Measurements from ENCODE around the gene TBC1D20.
A peak's percentile ranks its signal among the peaks of the same experiment; 100 is the strongest.
"Not testable (repeated sequence)": the region's sequence is repeated elsewhere in the genome, so short reads cannot be mapped to it uniquely, and the experiment has no call there.

The TBC1D20 gene

DNA sequence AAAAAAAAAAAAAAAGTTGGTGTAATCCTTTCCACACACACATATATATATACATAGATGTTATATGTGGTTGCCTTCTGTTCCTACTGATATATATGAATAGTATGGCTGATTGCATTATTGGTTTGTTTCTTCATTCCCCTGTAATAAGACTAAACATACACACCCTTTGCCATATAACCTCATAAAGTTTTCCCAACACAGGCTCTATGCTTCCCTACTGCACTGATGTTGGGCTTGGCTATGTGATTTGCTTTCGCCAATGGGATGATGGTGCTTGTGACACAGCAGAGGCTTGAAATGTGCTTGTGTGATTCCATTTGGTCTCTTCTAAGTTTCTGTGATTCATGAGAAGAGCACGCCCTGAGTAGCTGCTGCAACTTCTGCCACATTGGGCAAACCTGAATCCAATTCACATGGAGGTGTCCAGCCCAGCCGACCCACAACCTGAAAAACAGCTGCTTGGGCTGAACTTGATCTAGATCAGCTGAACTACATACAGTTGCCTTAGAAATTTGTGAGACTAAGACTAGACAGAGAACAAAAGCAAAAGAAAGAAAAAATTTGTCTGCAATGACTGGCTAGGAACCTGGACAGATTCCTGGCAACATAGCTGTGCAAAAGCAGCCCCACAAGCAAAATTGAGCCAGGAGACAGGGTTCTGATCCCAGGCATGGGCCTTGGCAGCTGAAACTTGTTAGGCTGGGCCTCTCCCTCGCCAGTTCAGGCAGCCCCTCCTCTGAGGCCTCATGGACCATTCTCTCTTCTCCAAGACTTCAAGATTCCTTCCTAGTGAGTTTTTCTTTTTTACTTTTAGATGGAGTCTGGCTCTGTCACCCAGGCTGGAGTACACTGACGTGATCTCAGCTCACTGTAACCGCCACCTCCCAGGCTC, 13.4 kb upstream of the TBC1D20 start:
- no peak for DNase-seq (ENCODE audit: low read depth)

DNA sequence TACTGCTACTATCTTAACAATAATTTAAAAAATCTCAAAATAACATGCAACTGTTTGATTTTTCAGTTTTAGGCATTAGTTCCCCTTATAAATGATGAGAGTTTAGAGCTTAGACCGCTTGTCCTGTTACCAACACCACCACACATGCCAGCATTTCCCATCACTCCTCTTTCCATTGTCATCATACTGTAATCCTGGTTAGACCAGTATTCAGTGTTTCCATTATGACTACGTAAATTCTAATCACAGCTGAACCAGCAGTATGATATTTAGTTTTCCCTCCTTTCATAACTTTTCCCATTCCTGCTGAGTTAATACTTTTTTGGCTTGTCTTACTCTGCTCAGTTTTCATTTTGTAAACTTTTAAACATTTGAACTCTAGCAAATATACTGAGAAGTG, 12.2 kb upstream of the TBC1D20 start:
- DNase-seq (ENCODE audit: low read depth): no peak

- DNase-seq (ENCODE audit: low read depth): no peak
Observed at GRCh38 chr20:472889-473292, 10.6 kb upstream of the TBC1D20 start.

DNA sequence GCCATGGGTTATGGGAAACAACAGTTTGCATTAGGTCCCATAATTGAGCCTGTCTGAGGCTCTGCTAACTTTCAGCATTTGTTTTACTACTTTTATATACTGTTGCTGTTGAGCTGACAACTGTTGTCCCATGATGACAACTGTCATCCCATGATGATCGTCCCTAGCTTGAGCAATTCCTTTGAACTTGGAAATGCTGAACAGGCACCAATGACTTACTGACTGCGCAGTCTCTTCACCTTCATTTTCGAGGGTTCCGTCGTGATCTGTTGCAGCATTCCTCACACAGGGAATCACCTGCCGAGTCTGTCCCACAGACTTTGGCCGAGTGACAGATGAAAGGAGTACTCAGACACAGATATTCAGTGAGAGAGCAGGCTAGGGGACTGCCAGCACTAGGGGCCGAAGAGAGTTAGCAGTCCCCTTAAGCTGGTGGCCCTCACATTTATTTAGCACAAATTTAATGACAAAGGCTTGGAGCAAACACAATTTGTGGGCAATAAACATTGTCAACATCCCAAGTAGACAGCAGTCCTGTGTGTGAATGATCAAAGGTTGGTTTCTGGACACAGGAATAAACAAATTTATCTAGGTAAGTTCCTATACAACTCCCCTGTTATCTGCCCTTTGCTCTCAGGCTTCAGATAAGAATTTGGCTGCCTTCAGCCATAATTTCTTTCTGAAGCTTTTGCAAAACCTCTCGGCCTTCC, 10.0 kb upstream of the TBC1D20 start:
- no peak for DNase-seq (ENCODE audit: low read depth)

- no peak for DNase-seq (ENCODE audit: low read depth)
Observed at GRCh38 chr20:469746-470490, 7.6 kb upstream of the TBC1D20 start.

DNA sequence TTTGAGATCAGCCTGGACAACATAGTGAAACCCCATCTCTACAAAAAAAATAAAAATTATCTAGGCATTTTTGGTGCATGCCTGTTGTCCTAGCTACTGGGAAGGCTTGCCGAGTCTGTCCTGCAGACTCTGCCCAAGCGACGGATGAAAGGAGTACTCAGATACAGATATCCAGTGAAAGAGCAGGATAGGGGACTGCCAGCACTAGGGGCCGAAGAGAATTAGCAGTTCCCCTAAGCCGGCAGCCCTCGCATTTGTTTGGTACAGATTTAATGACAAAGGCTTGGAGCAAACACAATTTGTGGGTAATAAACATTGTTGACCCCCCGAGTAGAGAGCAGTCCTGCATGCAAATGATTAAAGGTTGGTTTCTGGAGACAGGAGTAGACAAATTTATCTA, 5.4 kb upstream of the TBC1D20 start:
- no peak for DNase-seq (ENCODE audit: low read depth)

DNA sequence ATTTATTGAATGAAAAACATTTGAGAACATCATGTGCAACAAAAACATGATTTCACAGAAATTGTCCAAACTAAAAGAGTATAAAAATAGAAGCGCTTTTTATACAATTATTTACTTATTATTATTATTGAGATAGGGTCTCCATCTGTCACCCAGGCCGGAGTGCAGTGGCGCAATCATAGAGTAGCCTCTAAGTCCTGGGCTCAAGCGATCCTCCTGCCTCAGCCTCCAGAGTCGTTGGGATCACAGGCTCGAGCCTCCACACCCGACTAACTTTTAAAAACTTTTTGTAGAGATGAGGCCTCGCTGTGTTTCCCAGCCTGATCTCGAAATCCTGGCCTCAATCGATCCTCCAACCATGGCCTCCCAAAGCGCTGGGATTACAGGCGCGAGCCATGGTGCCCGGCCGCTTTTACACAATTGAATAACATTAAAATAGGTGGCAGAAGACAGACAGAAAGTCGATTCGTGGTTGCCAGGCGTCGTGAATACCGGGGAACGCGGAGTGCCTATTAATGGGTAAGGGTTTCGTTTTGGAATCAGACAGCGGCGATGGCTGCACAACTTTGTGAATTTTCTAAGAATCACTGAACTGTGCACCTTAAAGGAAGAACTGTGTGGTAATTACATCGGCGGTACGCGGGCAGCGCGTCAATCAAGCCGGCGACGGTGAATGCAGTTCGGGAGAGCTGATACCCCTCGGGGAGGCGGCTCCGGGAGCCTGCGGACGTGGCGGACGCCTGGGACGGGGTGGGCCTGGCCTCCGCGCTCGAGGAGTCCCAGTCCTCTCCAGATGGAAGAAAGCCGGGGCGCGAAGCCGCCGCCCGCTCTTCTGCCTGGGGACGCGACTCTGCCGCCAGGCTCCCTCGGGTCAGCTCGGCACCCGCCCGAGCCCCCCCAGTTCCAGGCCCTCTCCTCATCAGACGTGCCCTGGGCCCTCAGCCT, 807 bp downstream of the TBC1D20 start:
- DNase-seq (ENCODE audit: low read depth): peak; percentile 22

DNA sequence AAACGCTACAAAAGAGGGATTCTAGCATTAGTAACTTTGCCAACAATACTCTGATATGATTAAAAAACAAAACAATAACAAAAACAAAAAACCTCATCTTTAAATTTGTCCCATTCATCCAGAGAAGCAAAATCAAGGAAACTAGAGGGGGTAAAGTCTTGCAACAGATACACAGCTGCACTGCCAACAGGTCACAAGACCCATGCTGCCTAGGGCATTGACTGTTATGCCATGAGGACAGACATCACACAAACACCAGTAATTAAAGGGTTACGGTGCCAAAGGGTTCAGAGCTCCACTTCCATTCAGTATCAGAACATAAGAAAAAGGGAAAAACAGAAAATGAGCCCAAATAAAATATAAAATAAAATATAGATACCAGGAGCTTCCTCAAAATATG, 1.6 kb downstream of the TBC1D20 start:
- DNase-seq (ENCODE audit: low read depth): no peak

- DNase-seq (ENCODE audit: low read depth): no peak
Observed at GRCh38 chr20:460180-460579, 2.2 kb downstream of the TBC1D20 start.

DNA sequence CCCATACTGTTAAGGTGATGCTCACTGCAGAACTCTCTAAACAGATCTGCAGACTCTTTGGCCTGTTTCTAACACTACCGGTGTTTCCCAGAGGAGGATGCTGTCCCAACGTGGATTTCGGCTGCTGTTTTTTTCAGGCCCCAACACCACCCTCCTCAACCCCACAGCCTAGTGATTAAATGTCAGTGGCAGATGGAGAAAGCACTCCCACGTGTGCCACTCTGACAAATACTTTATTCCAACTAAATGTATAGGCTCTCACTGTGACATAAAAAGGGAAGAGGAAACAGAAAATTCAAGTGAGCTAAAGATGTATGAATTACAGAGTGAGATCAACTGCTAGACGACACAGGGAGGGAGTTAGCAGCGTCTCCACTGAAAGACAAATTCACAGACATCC, 3.6 kb downstream of the TBC1D20 start:
- DNase-seq (ENCODE audit: low read depth): no peak

DNA sequence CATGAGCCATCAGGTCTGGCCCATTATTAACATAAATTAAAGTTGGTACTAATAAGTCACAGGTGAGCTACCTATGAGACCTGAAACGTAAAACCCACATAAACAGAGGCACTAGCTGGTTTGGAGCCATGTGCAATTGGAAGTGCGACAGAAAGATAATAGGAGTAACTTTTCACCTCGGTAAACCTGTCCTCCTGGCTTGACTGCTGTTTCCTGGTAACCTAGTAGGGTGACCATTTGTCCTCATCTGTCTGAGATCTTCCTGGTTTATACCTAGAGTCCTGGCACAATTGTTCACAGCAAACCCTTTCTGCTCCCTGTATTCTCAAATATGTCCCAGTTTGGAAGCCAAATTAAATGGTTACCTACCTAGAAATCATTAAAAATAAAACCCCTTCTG, 7.4 kb downstream of the TBC1D20 start:
- no peak for DNase-seq (ENCODE audit: low read depth)

GRCh38 chr20:452021-452420, 10.3 kb downstream of the TBC1D20 start:
- DNase-seq (ENCODE audit: low read depth): not testable (repeated sequence)

- no peak for DNase-seq (ENCODE audit: low read depth)
Observed at GRCh38 chr20:445514-446336, 16.6 kb downstream of the TBC1D20 start.

GRCh38 chr20:444862-445426, 17.4 kb downstream of the TBC1D20 start:
- DNase-seq (ENCODE audit: low read depth): no peak

DNA sequence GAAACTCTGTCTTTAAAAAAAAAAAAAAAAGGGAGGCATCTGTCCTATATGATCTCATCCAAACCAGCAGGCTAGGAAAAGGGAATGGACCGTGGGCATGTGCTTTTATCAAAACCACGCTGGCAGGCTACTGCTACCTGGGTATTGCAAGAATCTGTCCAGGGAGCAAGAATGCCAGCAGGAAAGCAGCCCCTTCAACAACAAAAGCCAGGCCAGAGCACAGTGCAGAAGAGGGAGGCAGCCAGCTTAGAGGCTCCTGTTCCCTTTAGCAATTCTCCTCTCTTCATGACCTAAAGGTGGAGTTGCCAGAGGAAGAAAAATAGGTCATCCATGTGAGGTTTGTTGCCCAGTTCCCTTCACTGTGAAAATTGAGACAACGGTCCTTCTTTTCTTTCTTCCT, 18.2 kb downstream of the TBC1D20 start:
- DNase-seq (ENCODE audit: low read depth): no peak

GRCh38 chr20:443223-443775, 19.0 kb downstream of the TBC1D20 start:
- DNase-seq (ENCODE audit: low read depth): no peak

GRCh38 chr20:440636-441035, 21.7 kb downstream of the TBC1D20 start:
- no peak for DNase-seq (ENCODE audit: low read depth)

DNA sequence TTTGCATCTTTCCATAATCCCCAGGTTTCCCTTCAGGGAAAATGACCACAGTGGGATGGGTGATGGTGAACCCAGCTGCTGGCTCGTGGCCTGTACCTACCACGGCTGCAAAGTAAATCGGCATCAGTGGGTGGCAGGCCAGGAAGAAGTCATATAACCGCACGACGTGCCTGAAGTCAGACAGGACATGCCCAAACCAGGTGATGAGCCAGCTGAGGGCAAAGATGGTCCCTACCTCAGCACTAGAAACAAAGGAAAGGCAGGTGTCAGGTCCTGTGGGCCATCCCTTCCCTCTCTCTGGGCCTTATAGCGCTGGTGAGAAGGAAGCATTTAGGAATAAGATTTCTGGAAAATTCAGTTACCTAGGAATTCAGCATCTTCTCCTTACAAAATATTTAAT, 22.2 kb downstream of the TBC1D20 start:
- no peak for DNase-seq (ENCODE audit: low read depth)

- peak; percentile 29 for DNase-seq (ENCODE audit: low read depth)
Observed at GRCh38 chr20:438571-439469, 23.5 kb downstream of the TBC1D20 start.
